ENCODE data around the gene RBL2. TPM values are rescaled to one million over a fixed set of nuclear protein-coding genes. Genes with fewer than 3 reads are reported as not detected.

RBL2 gene
- total RNA-seq, 1 donor from 2014 or later = 38.0 TPM

DNA sequence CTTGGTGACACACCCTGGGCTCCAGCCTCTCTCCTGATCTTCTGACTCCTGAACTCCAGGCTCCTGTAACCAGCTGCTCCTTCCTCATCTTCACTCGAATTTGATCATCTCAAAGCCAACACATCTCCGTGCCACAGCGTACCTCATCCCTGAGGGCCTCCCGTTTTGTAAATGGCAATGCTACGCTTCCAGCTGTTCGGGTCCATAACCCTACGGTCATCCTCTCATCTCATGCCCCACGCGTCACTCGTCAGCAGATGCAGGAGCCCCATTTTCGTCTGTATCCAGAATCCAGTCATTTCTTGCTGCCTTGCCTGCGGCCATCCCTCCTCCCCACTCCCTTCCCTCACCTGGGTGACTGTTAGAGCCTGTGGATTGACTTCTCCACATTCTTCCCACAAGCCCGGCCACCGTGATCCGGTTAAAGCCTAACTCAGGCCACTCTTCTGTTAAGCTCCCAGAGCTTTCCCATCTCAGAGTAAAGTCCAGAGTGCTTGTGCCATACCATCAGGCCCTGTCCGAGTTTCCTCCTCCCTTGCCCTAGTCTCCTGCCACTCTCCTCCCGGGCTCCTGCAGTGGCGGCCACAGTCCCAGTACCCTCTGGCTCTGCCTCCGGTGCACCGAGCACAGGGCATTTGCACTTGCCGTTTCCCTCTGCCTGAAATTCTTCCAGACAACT lies 89.0 kb downstream of the RBL2 start:
- Mint-ChIP-seq H3K4me1 (ENCODE audit: unreplicated experiment) (peaks cover 16% of the 10 kb centered on the region), H3K27me3 (ENCODE audit: unreplicated experiment) (no peaks in the 10 kb centered on the region), H3K36me3 (ENCODE audit: low read depth, unreplicated experiment) (peaks cover 3% of the 10 kb centered on the region), H3K9me3 (ENCODE audit: unreplicated experiment) (no peaks in the 10 kb centered on the region), H3K4me3 (ENCODE audit: unreplicated experiment) (no peak overlapping the region), H3K27ac (ENCODE audit: unreplicated experiment) (no peak overlapping the region)
- TF ChIP-seq, protein P1, sequence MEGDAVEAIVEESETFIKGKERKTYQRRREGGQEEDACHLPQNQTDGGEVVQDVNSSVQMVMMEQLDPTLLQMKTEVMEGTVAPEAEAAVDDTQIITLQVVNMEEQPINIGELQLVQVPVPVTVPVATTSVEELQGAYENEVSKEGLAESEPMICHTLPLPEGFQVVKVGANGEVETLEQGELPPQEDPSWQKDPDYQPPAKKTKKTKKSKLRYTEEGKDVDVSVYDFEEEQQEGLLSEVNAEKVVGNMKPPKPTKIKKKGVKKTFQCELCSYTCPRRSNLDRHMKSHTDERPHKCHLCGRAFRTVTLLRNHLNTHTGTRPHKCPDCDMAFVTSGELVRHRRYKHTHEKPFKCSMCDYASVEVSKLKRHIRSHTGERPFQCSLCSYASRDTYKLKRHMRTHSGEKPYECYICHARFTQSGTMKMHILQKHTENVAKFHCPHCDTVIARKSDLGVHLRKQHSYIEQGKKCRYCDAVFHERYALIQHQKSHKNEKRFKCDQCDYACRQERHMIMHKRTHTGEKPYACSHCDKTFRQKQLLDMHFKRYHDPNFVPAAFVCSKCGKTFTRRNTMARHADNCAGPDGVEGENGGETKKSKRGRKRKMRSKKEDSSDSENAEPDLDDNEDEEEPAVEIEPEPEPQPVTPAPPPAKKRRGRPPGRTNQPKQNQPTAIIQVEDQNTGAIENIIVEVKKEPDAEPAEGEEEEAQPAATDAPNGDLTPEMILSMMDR (IDR thresholded peaks at IDR 0.05; ENCODE audit: unreplicated experiment) = no peak
- no peak for DNase-seq (ENCODE audit: low spot score)

DNA sequence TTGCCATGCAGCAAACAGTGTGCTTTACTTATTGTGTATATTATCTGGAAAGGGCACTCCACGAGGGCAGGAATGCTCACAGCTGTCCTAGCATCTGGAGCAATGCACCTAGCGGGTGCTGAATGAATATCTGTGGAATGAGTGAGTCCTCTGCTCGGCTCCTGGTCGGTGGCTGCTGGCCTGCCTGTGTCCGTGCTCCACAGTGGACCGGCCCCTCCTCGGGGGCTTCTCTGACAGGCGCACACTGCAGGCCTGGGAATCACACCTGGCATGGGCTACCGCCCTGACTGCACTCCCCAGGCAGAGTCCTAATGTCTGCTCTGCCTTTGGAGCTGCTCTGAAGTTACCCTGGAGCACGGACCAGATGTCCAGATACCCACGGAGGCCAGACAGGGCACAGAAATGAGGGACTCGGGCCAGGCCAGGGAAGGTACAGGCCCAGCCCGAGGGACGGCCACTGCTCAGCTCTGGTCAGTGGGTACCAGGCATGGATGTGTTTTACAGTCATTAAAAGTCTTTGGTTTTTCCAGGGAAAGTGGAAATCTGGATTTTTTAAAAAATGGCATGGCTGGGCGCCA lies 89.8 kb downstream of the RBL2 start:
- DNase-seq (ENCODE audit: low spot score) = no peak
- H3K27ac Mint-ChIP-seq (ENCODE audit: unreplicated experiment) = no peak overlapping the region

DNA sequence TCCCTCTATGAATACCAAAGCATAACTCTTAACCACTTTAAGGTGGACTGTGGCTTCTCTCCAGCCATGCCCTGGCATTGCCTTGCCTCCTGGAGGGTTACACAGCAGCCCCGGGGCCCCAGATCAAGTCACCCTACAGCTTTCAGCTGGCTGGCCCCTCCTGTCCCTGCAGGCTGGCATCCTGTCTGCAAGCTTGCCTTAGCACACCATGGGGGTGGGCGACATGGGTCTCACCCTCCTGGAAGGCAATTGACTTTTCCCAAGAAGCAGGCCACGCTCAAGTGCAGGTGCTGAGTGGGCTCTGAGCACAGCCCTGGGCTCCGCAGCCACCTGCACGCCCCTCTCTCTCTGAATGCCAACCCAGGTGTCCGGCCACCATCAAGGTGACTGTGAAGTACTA lies 94.5 kb downstream of the RBL2 start:
- no peak for DNase-seq (ENCODE audit: low spot score)
- no peak overlapping the region for H3K27ac Mint-ChIP-seq (ENCODE audit: unreplicated experiment)
- peaks cover 2% of the 10 kb centered on the region for H3K36me3 Mint-ChIP-seq (ENCODE audit: low read depth, unreplicated experiment)
- no peaks in the 10 kb centered on the region for H3K27me3 Mint-ChIP-seq (ENCODE audit: unreplicated experiment)
- H3K4me3 Mint-ChIP-seq (ENCODE audit: unreplicated experiment) = no peak overlapping the region
- no peaks in the 10 kb centered on the region for H3K4me1 Mint-ChIP-seq (ENCODE audit: unreplicated experiment)
- TF ChIP-seq, protein P1 (IDR thresholded peaks at IDR 0.05; ENCODE audit: unreplicated experiment) = no peak
- no peaks in the 10 kb centered on the region for H3K9me3 Mint-ChIP-seq (ENCODE audit: unreplicated experiment)

More for the DNA sequence above, 89.8 kb downstream of the RBL2 start:
- H3K9me3 Mint-ChIP-seq (ENCODE audit: unreplicated experiment) = no peaks in the 10 kb centered on the region
- H3K4me1 Mint-ChIP-seq (ENCODE audit: unreplicated experiment) = peaks cover 8% of the 10 kb centered on the region
- peaks cover 3% of the 10 kb centered on the region for H3K36me3 Mint-ChIP-seq (ENCODE audit: low read depth, unreplicated experiment)
- TF ChIP-seq, protein P1 (IDR thresholded peaks at IDR 0.05; ENCODE audit: unreplicated experiment) = no peak
- H3K4me3 Mint-ChIP-seq (ENCODE audit: unreplicated experiment) = no peak overlapping the region
- H3K27me3 Mint-ChIP-seq (ENCODE audit: unreplicated experiment) = no peaks in the 10 kb centered on the region

DNA sequence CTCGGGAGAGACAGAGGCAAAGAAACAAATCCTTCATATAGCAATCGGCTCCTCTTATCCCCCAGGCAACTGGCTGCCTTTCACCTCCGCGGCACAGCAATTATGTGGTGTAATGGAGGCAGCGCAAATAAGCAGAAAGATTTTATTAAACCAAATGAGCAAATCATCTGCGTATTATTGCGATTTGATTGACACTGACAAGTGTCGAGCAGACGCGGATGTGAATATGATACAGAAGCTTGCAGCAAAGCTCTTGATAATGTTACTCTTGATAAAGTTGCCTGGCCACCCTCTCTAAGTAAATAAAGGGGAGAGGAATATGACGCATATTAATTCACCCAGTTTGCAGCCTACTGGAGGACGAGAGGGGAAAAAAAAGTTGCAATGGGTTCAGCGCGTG lies 95.2 kb downstream of the RBL2 start:
- Mint-ChIP-seq H3K9me3 (ENCODE audit: unreplicated experiment) (no peaks in the 10 kb centered on the region), H3K27ac (ENCODE audit: unreplicated experiment) (no peak overlapping the region), H3K27me3 (ENCODE audit: unreplicated experiment) (no peaks in the 10 kb centered on the region), H3K4me3 (ENCODE audit: unreplicated experiment) (no peak overlapping the region), H3K4me1 (ENCODE audit: unreplicated experiment) (no peaks in the 10 kb centered on the region), H3K36me3 (ENCODE audit: low read depth, unreplicated experiment) (peaks cover 2% of the 10 kb centered on the region)
- no peak for DNase-seq (ENCODE audit: low spot score)
- TF ChIP-seq, protein P1 (IDR thresholded peaks at IDR 0.05; ENCODE audit: unreplicated experiment) = no peak

DNA sequence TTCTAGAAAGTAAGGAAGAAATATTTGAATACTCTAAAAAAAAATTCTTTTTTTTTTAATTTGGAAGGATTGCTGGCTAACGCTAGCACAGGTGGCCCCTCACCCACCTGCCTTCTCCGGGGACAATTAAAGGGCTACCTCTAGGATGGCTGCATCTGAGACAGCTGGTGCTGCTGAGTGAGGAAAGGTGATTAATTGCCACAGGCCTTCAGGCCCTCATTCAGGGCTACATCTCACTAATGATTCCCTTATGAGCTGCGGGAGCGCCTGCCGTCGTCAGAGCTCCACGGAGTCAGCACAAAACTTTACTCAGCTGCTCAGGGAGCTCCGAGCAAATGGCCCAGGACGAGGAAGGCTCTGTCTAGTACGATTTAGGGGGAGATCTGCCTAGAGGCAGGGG lies 95.8 kb downstream of the RBL2 start:
- Mint-ChIP-seq H3K27me3 (ENCODE audit: unreplicated experiment) (no peaks in the 10 kb centered on the region), H3K27ac (ENCODE audit: unreplicated experiment) (no peak overlapping the region), H3K4me1 (ENCODE audit: unreplicated experiment) (no peaks in the 10 kb centered on the region), H3K4me3 (ENCODE audit: unreplicated experiment) (no peak overlapping the region), H3K36me3 (ENCODE audit: low read depth, unreplicated experiment) (peaks cover 2% of the 10 kb centered on the region), H3K9me3 (ENCODE audit: unreplicated experiment) (no peaks in the 10 kb centered on the region)
- DNase-seq (ENCODE audit: low spot score) = no peak
- TF ChIP-seq, protein P1 (IDR thresholded peaks at IDR 0.05; ENCODE audit: unreplicated experiment) = no peak

All from endothelial cell (in vitro differentiated cells).